H9 (cell line): ENCODE results near the gene REEP3. TPM values are rescaled to one million over a fixed set of nuclear protein-coding genes. Genes with fewer than 3 reads are reported as not detected.

ENCODE experiments used
- DNase-seq: peaks from one replicate; pipeline ENCODE4 v3.0.0-alpha.2; 2017
- H2AFZ ChIP-seq: one replicate; pipeline ENCODE4 v1.6.1; 2013; ENCODE audit warnings: mild to moderate bottlenecking, low read length, control low read depth, moderate library complexity
- H2AK5ac ChIP-seq: 2 replicates; pipeline ENCODE4 v1.6.1; 2013; ENCODE audit warnings: low read length, control low read depth, mixed read lengths; ENCODE audit not compliant: insufficient read length
- H2BK120ac ChIP-seq: one replicate; pipeline ENCODE4 v1.6.1; 2013; ENCODE audit warnings: low read depth, mild to moderate bottlenecking, low read length, control low read depth, inconsistent platforms; ENCODE audit not compliant: poor library complexity, severe bottlenecking
- H2BK12ac ChIP-seq: 2 replicates; pipeline ENCODE4 v1.6.1; 2013; ENCODE audit warnings: low read length, control low read depth, mixed read lengths, low read depth; ENCODE audit not compliant: insufficient read length
- H2BK15ac ChIP-seq: 2 replicates; pipeline ENCODE4 v1.6.1; 2013; ENCODE audit warnings: low read depth, low read length, control low read depth
- H2BK20ac ChIP-seq: one replicate; pipeline ENCODE4 v1.6.1; 2013; ENCODE audit warnings: low read depth, mild to moderate bottlenecking, low read length, control low read depth, inconsistent platforms; ENCODE audit not compliant: poor library complexity, severe bottlenecking
- H2BK5ac ChIP-seq: 2 replicates; pipeline ENCODE4 v1.6.1; 2013; ENCODE audit warnings: low read length, control low read depth, mixed read lengths; ENCODE audit not compliant: insufficient read length
- H3K14ac ChIP-seq: 2 replicates; pipeline ENCODE4 v1.6.1; 2013; ENCODE audit warnings: low read length, control low read depth; ENCODE audit not compliant: insufficient read depth
- H3K18ac ChIP-seq: 2 replicates; pipeline ENCODE4 v1.6.1; 2013; ENCODE audit warnings: low read depth, mild to moderate bottlenecking, mixed read lengths, low read length, control low read depth; ENCODE audit not compliant: insufficient read length
- H3K23ac ChIP-seq: 2 replicates; pipeline ENCODE4 v1.6.1; 2013; ENCODE audit warnings: low read length, control low read depth, mixed read lengths, low read depth; ENCODE audit not compliant: insufficient read length
- H3K23me2 ChIP-seq: 2 replicates; pipeline ENCODE4 v1.6.1; 2013; ENCODE audit warnings: low read depth, mild to moderate bottlenecking, mixed read lengths, low read length, control low read depth; ENCODE audit not compliant: insufficient read length, poor library complexity, severe bottlenecking
- H3K27ac ChIP-seq: 2 replicates; pipeline ENCODE4 v1.5.1; 2013; ENCODE audit warnings: low read length, control low read depth, mixed read lengths, low read depth; ENCODE audit not compliant: insufficient read length
- H3K27me3 ChIP-seq: 2 replicates; pipeline ENCODE4 v1.6.1; 2013; ENCODE audit warnings: low read length, control low read depth, inconsistent platforms; ENCODE audit not compliant: insufficient read depth
- H3K4ac ChIP-seq: 2 replicates; pipeline ENCODE4 v1.6.1; 2013; ENCODE audit warnings: low read depth, mild to moderate bottlenecking, control low read depth, inconsistent platforms, low read length, moderate library complexity
- H3K4me1 ChIP-seq: 2 replicates; pipeline ENCODE4 v1.6.1; 2013; ENCODE audit warnings: low read length, control low read depth, inconsistent platforms; ENCODE audit not compliant: insufficient read depth
- H3K4me2 ChIP-seq: 2 replicates; pipeline ENCODE4 v1.6.1; 2013; ENCODE audit warnings: low read length, control low read depth, mixed read lengths; ENCODE audit not compliant: insufficient read length, insufficient read depth
- H3K56ac ChIP-seq: 2 replicates; pipeline ENCODE4 v1.6.1; 2013; ENCODE audit warnings: low read depth, mild to moderate bottlenecking, mixed read lengths, low read length, control low read depth; ENCODE audit not compliant: insufficient read length
- H3K79me1 ChIP-seq: 2 replicates; pipeline ENCODE4 v1.6.1; 2013; ENCODE audit warnings: low read depth, mild to moderate bottlenecking, moderate library complexity, low read length, control low read depth, inconsistent platforms; ENCODE audit not compliant: insufficient read depth, poor library complexity, severe bottlenecking
- H3K79me2 ChIP-seq: 2 replicates; pipeline ENCODE4 v1.6.1; 2013; ENCODE audit warnings: low read length, control low read depth, inconsistent platforms; ENCODE audit not compliant: insufficient read depth
- H3K9ac ChIP-seq: 2 replicates; pipeline ENCODE4 v1.6.1; 2013; ENCODE audit warnings: low read length, control low read depth, mixed read lengths; ENCODE audit not compliant: insufficient read length; ENCODE audit errors: extremely low read depth
- H3K9me3 ChIP-seq: one replicate; pipeline ENCODE4 v1.6.1; 2013; ENCODE audit warnings: low read depth, low read length, inconsistent platforms; ENCODE audit not compliant: control insufficient read depth
- H3T11ph ChIP-seq: one replicate; pipeline ENCODE4 v1.6.1; 2013; ENCODE audit warnings: mild to moderate bottlenecking, low read length, control low read depth, inconsistent platforms
- H4K20me1 ChIP-seq: one replicate; pipeline ENCODE4 v1.6.1; 2013; ENCODE audit not compliant: control insufficient read depth, insufficient read length, insufficient read depth
- H4K5ac ChIP-seq: 2 replicates; pipeline ENCODE4 v1.6.1; 2013; ENCODE audit warnings: low read depth, mild to moderate bottlenecking, mixed read lengths, low read length, control low read depth; ENCODE audit not compliant: insufficient read length
- H4K8ac ChIP-seq: replicated peaks from 2 replicates; pipeline ENCODE4 v1.6.1; 2013; ENCODE audit warnings: low read length, control low read depth, mixed read lengths, low read depth; ENCODE audit not compliant: insufficient read length
- H4K91ac ChIP-seq: 2 replicates; pipeline ENCODE4 v1.6.1; 2013; ENCODE audit warnings: low read depth, mild to moderate bottlenecking, moderate library complexity, mixed read lengths, low read length, control low read depth; ENCODE audit not compliant: insufficient read length
- H3K27ac Mint-ChIP-seq, 3 experiments: 2 replicates in 2 of 3; 3 replicates in 1 of 3; pipeline ENCODE4 v1.8.0; 2020 to 2021; ENCODE audit warnings: mixed read lengths in 3 of 3, mild to moderate bottlenecking in 1 of 3, moderate library complexity in 1 of 3
- H3K27me3 Mint-ChIP-seq: 2 replicates; pipeline ENCODE4 v1.8.0; 2021; ENCODE audit warnings: low read depth, mild to moderate bottlenecking, moderate library complexity, mixed read lengths
- H3K36me3 Mint-ChIP-seq, 3 experiments: 2 replicates in 2 of 3; 3 replicates in 1 of 3; pipeline ENCODE4 v1.8.0; 2020 to 2021; ENCODE audit warnings: low read depth in 3 of 3, mixed read lengths in 3 of 3; ENCODE audit not compliant: insufficient read depth in 1 of 3
- H3K4me1 Mint-ChIP-seq, 2 experiments: 2 replicates each; pipeline ENCODE4 v1.8.0; 2020; ENCODE audit warnings: mixed read lengths in 2 of 2
- H3K4me3 Mint-ChIP-seq, 2 experiments: 2 replicates in 1 of 2; 3 replicates in 1 of 2; pipeline ENCODE4 v1.8.0; 2020 to 2021; ENCODE audit warnings: mild to moderate bottlenecking in 2 of 2, mixed read lengths in 2 of 2, moderate library complexity in 1 of 2
- H3K9me3 Mint-ChIP-seq, 2 experiments: 2 replicates in 1 of 2; 3 replicates in 1 of 2; pipeline ENCODE4 v1.8.0; 2020; ENCODE audit warnings: mild to moderate bottlenecking in 2 of 2, mixed read lengths in 2 of 2, moderate library complexity in 1 of 2
- WGBS: extraction: QIAGEN DNeasy Blood & Tissue Kit; methylation state at CpG from one replicate; pipeline ENCODE4 v1.1.7; 2013; ENCODE audit warnings: missing lambda C conversion rate, low lambda C conversion rate, mixed read lengths; ENCODE audit not compliant: insufficient read length; ENCODE audit errors: extremely low coverage; 5-methylcytosine and 5-hydroxymethylcytosine counted together
- total RNA-seq: library from RNA; stranded (reverse); gene quantifications from 2 replicates; pipeline ENCODE4 v1.2.1, GENCODE V29; 2021
- TF ChIP-seq, protein P1 (sequence below): fragments of 200-600 bp; sonication (generic); conservative IDR thresholded peaks from 3 replicates; pipeline ENCODE4 v1.8.0; 2021; ENCODE audit warnings: antibody characterized with exemption, mild to moderate bottlenecking

REEP3 gene
- total RNA-seq, 1 experiment from 2014 or later, result 21.4 TPM

DNA sequence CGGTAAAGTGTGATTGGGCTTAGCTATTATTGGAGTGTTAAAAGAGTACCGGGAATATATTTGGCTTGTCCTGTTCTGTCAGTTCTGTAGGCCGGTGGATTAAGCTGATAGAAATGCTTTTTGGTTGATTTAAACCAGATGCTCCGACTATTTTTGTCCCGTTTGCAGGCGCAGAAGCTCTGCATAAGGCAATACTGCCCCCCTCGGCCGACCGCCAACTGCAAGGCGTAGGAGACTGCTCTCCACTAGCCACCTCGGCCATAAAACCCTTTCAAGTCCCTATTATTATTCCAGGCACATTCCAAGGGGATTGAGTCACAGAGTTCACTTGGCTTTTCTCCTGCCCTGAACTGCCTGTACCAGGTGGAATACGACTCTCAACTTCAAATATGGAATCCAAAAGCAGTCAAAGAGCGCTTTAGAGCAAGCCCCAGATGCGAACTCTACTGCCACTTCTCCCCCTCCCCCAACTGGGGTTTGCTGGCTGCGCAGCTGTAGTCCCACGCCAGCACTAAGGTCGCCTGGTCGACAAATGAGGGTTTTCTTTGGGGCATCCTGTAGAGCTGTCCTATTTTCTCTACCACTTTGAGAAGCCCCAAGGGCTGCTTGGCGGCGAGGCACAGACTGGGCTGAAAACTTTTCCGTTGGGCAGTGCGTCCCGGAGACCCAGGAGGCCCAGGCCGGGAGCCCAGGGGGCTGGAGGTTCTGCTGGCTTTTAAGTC, 108.3 kb downstream of the REEP3 start:
- Histone ChIP-seq H4K91ac (peak overlapping the region; percentile 42), H2BK20ac (no peak overlapping the region), H2BK12ac (peak overlapping the region; percentile 85), H3K14ac (peak overlapping the region; percentile 94), H2AFZ (no peak overlapping the region), H3K4me1 (peaks cover 2% of the 10 kb centered on the region; the same call in 1 of the 2 replicates), H2BK5ac (peak overlapping the region; percentile 23), H4K5ac (peak overlapping the region; percentile 24), H3K23me2 (peaks cover 15% of the 10 kb centered on the region), H3K4me2 (peak overlapping the region; percentile 90), H3K56ac (peak overlapping the region; percentile 20), H2BK120ac (peak overlapping the region; percentile 97), H2BK15ac (no peak overlapping the region; the same call in 1 of the 2 replicates), H3K23ac (no peak overlapping the region), H3K18ac (peak overlapping the region; percentile 90), H3K9ac (peak overlapping the region; percentile 68), H3K27me3 (no peaks in the 10 kb centered on the region), H3K27ac (peak overlapping the region; percentile 95), H3K79me1 (no peaks in the 10 kb centered on the region), H3T11ph (peak overlapping the region; percentile 46), H3K79me2 (no peaks in the 10 kb centered on the region), H4K8ac (no peak overlapping the region), H4K20me1 (no peaks in the 10 kb centered on the region), H3K9me3 (no peaks in the 10 kb centered on the region), H3K4ac (peak overlapping the region; percentile 91), H2AK5ac (no peak overlapping the region)
- H3K4me1 Mint-ChIP-seq, result peaks cover 32 to 39% of the 10 kb centered on the region in 2 experiments
- H3K27ac Mint-ChIP-seq, result peak overlapping the region; percentile 98 to 100 (median 98)
- peaks cover 2% of the 10 kb centered on the region for H3K27me3 Mint-ChIP-seq
- no peaks in the 10 kb centered on the region for H3K9me3 Mint-ChIP-seq
- TF ChIP-seq, protein P1, sequence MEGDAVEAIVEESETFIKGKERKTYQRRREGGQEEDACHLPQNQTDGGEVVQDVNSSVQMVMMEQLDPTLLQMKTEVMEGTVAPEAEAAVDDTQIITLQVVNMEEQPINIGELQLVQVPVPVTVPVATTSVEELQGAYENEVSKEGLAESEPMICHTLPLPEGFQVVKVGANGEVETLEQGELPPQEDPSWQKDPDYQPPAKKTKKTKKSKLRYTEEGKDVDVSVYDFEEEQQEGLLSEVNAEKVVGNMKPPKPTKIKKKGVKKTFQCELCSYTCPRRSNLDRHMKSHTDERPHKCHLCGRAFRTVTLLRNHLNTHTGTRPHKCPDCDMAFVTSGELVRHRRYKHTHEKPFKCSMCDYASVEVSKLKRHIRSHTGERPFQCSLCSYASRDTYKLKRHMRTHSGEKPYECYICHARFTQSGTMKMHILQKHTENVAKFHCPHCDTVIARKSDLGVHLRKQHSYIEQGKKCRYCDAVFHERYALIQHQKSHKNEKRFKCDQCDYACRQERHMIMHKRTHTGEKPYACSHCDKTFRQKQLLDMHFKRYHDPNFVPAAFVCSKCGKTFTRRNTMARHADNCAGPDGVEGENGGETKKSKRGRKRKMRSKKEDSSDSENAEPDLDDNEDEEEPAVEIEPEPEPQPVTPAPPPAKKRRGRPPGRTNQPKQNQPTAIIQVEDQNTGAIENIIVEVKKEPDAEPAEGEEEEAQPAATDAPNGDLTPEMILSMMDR, result peak; percentile 97
- peak overlapping the region; percentile 85 to 93 for H3K4me3 Mint-ChIP-seq
- peak; percentile 97 for DNase-seq
- H3K36me3 Mint-ChIP-seq, result no peaks in the 10 kb centered on the region
- WGBS, result no CpG with 5 or more reads among the region's 24 CpGs
